Measurements from ENCODE around the gene MBLAC1.
A peak's percentile ranks its signal among the peaks of the same experiment; 100 is the strongest.
"Not testable (repeated sequence)": the region's sequence is repeated elsewhere in the genome, so short reads cannot be mapped to it uniquely, and the experiment has no call there.

MBLAC1 gene

DNA sequence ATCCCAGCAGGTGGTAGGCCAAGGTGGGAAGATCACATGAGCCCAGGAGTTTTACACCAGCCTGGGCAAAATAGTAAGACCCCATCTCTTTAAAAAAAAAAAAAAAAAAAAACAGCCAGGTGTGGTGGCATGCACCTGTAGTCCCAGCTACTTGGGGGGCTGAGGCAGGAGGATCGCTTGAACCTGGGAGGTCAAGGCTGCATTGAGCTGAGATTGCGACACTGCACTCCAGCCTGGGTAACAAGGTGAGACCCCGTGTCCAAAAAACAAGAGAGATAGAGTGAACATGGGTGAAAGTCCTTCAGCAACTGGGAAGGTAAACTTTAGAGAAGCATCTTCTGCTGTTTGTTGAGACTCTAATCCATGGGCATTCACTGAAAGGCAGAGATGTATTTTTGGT lies 15.7 kb downstream of the MBLAC1 start:
- in situ Hi-C loops (cut with HindIII; ENCODE audit: low pct_ligation_motif_present, low pct_unique_long_range_greater_than_20kb, low sequenced_read_pairs) = no loop called here

DNA sequence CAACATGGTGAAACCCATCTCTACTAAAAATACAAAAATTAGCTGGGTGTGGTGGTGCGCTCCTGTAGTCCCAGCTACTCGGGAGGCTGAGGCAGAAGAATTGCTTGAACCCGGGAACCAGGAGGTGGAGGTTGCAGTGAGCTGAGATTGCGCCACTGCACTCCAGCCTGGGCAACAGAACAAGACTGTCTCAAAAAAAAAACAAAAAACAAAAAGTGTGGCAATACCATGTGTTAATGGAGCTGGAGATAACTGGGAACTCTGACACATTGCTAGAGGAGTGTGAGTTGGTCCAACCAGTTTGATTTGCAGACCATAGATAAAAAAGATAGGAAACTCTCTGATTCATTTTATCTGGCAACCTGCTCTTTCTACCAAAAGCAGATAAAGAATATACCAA lies 19.6 kb downstream of the MBLAC1 start:
- in situ Hi-C loops (cut with HindIII; ENCODE audit: low pct_ligation_motif_present, low pct_unique_long_range_greater_than_20kb, low sequenced_read_pairs); DNase-seq: not testable (repeated sequence)

More for the DNA sequence above, 15.7 kb downstream of the MBLAC1 start:
- DNase-seq = no peak

DNA sequence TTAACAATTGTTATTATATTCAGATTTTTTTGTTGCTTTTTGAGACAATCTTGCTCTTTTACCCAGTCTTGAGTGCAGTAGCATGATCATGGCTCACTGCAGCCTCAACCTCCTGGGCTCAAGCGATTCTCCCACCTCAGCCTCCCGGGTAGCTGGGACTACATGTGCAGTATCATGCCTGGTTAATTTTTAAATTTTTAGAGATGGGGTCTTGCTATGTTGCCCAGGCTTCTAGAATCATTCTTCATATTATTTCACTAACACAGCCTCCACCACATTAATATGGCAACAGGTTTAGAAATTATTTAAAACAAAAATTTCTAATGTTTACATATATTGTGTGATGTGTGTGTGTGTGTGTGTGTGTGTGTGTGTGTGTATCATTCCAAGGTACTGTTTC lies 20.5 kb downstream of the MBLAC1 start:
- no peak for DNase-seq
- in situ Hi-C loops (cut with HindIII; ENCODE audit: low pct_ligation_motif_present, low pct_unique_long_range_greater_than_20kb, low sequenced_read_pairs) = no loop called here

DNA sequence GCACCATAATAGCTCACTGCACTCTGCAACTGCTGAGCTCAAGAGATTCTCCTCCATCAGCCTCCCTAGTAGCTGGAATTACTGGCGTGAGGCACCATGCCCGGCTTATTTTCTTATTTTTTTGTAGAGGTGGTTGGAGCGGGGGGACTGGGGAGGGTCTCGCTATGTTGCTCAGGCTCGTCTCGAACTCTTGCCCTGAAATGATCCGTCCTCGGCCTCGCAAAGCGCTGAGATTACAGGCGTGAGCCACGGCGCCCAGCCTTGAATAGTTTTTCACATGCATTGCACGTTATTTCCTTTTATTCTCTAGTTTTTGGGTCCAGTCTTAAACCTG lies 21.4 kb downstream of the MBLAC1 start:
- in situ Hi-C loops (cut with HindIII; ENCODE audit: low pct_ligation_motif_present, low pct_unique_long_range_greater_than_20kb, low sequenced_read_pairs) = no loop called here
- DNase-seq = no peak

DNA sequence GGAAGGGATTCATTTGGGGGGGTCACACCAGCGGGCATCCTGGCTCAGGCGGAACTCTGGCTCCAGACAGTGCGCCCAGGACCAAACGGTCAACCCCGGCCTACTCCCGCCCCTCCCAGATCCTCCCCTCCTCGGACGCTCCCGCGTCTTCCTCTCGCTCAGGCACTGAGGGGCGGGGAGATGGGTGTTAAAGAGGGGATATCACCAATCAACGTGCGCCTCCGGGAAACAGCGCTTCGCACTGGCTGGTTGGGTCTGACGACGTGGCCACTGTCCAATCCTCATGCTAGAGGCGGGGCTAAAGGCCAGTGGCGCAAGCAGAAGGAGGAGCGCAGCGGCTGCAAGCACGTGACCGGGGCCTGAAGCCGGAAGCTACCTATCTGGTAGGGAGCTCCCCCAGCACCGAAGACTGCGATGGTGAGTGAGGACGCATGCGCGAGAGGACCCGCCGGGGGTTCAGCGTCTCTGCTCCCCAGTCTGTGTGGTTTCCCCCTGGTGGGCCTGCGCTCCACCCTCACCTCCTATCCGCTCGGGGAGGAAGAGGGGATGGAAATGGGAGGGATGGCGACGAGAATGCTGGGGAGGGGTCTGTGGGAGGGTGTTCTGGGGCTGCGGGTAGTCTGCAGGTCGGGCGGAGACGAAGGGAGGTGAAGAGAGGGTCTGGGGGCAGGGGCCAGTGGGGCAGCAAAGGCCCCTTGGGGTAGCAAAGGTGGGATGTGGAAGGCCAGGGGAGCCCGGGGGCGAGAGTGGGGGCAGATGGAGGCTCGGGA lies 22.0 kb downstream of the MBLAC1 start, which contains the start of gene LAMTOR4:
Gene LAMTOR4 (plus strand): TSS at position 360 of the 770 bp plus-strand sequence. CDS start 55 bp downstream, at position 415.
- in situ Hi-C loops (cut with HindIII; ENCODE audit: low pct_ligation_motif_present, low pct_unique_long_range_greater_than_20kb, low sequenced_read_pairs) = no loop called here
- DNase-seq = peak; percentile 100

DNA sequence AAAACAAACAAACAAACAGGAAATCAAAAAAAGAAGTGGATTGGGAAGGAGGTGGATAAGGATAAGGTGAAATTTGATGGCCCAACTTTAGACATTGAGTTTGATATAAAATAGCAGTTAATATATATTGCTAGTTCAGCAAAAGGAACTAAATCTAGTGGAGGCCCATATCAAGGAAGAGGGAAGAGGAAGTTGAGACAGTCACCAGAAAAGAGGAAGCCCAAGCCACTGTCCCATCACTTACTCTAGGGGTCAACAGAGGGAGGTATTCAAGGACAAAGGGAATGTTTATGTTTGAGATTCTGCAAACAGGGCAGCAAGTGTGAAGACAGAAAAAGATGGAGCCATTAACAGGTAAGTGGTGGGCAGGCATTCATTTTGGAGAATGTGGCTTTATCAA lies 25.6 kb downstream of the MBLAC1 start:
- in situ Hi-C loops (cut with HindIII; ENCODE audit: low pct_ligation_motif_present, low pct_unique_long_range_greater_than_20kb, low sequenced_read_pairs) = no loop called here
- DNase-seq = no peak

DNA sequence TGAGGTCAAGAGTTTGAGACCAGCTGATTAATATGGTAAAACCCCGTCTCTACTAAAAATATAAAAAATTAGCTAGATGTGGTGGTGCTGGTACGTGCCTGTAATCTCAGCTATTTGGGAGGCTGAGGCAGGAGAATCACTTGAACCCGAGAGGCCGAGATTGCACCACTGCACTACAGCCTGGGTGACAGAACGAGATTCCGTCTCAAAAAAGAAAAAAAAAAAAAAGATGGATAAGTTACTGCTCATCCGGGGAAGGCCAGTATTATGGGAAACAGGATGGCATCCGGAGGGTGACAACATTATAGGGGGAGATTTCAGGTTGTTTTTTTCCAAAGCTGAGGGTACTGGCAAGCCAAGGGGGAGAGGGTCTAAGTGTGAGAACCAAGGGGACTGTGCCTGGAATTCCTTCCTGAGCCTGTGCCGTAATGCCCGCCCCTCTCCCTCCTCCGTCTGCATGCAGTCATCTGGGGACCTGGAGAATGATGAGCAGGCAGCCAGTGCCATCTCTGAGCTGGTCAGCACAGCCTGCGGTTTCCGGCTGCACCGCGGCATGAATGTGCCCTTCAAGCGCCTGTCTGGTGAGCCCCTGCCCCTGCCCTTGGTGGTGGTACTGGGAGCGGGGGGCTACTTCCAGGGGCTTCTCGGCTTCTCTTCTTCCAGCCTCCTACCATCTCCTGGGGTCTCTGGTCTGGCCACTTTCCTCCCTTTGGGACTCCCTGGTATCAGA lies 26.3 kb downstream of the MBLAC1 start:
- in situ Hi-C loops (cut with HindIII; ENCODE audit: low pct_ligation_motif_present, low pct_unique_long_range_greater_than_20kb, low sequenced_read_pairs) = no loop called here

DNA sequence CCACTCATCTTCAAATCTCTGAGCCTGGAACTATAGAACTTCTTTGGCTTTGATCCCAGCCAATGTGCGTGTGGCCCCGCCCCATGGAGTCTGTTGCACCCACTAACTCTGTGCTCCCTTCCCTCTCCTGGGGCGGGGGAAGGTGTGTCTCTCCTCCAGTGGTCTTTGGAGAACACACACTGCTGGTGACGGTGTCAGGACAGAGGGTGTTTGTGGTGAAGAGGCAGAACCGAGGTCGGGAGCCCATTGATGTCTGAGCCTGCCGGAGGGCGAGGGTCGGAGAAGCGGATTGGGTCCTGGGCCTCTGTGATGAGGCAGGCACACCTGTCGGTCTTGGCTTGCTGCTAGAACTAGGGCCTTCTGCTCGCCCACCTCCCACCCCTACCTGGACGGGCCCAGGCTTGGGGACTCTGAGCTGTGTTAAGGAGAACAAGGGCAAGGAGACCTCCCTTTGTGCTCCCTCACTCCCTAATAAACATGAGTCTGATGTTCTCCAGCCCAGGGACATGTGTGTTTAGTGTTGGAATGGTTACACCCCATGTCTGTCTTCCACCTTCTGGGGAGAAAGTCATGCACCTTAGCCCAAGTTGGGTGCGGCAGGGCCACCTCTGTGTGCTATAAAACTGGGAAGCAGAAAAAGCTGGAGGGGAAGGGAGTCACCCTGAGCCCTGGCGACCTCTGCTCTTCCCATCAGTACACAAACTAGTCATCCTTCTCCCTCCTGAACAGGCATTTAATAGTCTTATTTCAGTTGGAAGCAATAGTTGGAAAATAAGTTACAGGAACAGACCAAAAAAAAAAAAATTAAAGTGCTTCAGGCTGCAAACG lies 27.2 kb downstream of the MBLAC1 start:
- no peak for DNase-seq
- in situ Hi-C loops (cut with HindIII; ENCODE audit: low pct_ligation_motif_present, low pct_unique_long_range_greater_than_20kb, low sequenced_read_pairs) = no loop called here

More for the DNA sequence above, 26.3 kb downstream of the MBLAC1 start:
- DNase-seq = no peak

DNA sequence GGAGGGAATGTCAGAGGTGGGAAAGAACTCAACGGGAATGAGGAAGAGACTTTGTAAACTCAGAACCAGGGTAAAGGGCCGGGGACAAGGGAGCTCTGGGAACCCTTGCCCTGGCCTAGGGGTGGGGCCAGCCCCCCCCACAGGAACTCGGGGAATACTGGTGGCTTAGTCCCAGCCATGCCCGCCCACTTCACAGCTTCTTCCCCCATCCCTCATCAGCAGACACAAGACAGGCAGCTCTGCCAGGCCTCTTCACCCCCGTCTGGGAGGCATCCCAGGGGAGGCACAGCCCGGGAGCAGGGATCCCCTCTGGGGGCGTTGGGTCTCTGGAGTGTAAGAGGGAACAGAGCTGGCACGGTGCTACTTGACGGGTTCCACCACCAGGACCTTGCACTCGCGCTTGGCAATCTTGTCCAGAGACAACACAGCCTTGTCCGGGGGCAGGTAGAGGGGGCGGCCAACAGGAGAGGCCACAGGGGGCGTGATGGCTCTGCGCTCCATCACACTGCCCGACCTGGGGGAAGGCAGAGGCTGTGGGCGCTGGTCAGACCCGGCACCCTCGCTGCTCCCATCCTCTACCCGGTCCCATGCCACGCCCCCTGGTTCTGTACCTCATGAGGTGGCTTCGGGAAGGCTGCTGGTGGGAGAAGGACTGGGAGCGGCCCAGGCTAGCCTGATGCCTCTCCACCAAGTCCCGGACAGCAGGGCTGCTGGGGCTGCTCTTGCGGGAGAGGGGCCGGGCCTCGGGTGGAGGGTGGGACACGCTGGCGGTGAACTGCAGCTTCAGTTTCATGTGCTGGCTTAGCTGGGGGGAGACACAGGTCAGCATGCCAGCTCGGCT lies 28.1 kb downstream of the MBLAC1 start:
- in situ Hi-C loops (cut with HindIII; ENCODE audit: low pct_ligation_motif_present, low pct_unique_long_range_greater_than_20kb, low sequenced_read_pairs) = no loop called here
- no peak for DNase-seq

DNA sequence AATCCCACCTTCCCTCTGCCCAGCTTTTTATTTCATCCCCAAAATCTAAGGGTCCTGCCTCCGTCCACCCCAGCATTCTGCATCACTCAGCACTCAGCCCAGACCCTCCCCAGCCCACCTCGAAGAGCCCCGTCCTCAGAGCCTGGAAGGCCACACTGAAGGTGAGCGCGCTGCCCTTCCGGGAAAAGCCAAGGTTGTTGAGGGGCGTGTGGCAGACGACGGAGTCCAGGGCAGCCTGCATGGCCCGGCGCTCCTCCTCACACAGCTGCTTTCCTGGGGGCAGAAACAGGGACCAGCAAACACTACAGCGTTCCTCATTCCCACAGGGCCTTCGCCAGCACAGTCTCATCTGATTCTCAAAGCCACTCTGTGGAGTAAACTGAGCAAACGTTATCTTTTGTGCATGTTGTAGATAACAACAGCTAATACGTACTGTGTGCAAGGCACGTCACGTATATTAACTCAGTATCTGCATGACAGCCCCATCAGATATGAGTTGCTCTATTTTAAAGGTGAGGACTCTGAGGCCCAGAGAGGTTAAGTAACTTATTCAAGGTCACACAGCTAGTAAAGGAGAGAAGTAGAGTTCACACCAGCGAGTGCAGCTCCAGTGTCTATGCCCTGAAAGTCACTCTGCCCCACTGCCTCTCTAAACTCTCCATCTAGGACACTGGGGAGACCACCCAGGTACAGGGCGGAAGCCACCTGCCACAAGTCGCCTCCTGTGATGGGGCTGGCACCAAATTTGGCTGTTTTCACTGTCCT lies 29.0 kb downstream of the MBLAC1 start:
- DNase-seq = no peak
- in situ Hi-C loops (cut with HindIII; ENCODE audit: low pct_ligation_motif_present, low pct_unique_long_range_greater_than_20kb, low sequenced_read_pairs) = no loop called here

DNA sequence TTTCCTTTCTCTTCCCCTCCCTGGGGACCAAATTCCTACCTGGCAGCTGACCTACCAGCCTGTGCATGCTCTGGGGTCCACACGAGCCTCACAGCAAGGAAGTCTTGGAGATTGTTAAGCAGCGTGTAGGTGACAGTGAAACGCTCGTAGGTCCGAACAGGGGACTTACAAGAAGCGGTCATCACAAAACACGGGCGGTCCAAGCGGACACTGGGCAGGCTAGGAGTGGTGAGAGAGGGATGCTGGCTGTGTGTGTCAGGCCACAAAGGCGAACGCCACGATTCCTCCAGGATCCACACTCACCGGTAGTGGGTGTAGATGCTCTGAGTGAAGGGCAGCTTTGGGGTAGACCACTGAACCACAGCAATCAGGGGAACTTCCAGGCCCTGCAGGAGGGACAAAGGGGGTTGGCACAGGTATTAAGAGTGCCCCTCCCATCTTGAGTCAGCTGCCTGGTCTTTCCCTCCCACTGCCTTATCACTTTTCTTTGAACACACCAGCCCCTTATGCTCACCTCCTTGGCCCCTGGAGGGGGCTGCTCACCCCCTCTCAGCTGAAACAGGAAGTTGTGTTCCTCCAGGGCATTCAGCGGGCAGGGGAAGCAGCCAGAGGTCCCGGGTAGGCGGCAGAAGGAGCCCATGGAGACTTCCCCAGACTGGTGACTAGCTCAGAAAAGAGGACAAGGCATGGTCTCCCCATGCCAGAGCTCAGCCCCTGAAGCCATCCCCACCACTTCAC lies 29.7 kb downstream of the MBLAC1 start:
- DNase-seq = no peak
- in situ Hi-C loops (cut with HindIII; ENCODE audit: low pct_ligation_motif_present, low pct_unique_long_range_greater_than_20kb, low sequenced_read_pairs) = no loop called here

DNA sequence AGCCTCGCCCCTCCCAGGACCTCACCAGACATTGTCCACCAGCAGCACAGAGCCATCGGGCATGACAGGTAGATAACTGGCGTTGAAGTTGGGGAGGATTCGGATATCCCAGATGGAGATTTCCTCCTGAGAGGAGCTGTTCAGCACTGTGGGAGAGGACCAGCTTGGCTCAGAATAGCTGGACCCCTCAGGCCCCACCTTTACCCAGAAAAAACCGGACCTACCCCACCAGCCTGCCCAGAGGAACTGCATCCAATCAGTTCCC lies 30.2 kb downstream of the MBLAC1 start:
- in situ Hi-C loops (cut with HindIII; ENCODE audit: low pct_ligation_motif_present, low pct_unique_long_range_greater_than_20kb, low sequenced_read_pairs) = no loop called here
- no peak for DNase-seq

DNA sequence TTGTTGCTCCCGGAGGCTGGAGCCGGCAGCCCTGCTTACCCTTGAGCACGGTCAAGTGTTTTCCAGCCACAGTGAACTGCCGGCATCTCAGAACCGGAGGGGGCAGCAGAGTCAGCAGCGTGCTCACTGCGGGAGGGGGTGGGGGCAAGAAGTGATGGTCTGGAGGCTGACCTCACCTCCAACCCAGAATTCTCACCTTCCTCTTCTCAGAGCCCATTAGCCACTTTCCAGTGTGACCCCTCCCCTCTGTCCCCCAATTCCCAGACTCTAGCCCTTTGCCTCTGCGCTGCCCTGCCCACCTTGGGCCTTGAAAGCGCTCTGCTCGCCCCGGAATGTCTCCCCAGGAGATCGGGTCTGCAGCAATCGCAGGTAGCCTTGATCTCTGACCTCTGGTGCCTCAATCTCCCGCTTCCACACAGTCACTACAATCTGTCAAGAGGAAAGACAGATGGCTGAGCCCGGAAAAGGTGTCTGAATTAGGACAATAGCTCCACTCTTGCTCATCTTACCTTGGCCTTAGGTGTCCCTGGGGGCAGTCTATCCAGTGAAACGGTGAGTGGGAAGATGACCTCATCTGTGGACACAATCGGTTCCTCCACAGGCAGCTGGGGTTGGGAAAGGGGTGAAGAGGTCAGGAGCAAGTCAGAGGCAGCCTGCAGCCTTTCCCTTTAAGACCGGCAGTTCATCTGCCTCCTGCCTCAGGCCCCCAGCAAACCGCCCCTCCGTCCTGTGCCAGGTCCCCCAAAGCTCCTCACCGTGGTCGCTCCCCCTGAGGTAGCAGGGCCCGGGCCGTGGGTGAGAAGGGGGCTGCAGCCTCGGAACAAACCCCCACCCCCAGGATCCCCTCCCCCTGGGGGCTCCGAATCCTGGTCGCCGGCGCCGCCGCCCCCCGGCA lies 30.8 kb downstream of the MBLAC1 start:
- in situ Hi-C loops (cut with HindIII; ENCODE audit: low pct_ligation_motif_present, low pct_unique_long_range_greater_than_20kb, low sequenced_read_pairs) = no loop called here
- DNase-seq = peak; percentile 56

DNA sequence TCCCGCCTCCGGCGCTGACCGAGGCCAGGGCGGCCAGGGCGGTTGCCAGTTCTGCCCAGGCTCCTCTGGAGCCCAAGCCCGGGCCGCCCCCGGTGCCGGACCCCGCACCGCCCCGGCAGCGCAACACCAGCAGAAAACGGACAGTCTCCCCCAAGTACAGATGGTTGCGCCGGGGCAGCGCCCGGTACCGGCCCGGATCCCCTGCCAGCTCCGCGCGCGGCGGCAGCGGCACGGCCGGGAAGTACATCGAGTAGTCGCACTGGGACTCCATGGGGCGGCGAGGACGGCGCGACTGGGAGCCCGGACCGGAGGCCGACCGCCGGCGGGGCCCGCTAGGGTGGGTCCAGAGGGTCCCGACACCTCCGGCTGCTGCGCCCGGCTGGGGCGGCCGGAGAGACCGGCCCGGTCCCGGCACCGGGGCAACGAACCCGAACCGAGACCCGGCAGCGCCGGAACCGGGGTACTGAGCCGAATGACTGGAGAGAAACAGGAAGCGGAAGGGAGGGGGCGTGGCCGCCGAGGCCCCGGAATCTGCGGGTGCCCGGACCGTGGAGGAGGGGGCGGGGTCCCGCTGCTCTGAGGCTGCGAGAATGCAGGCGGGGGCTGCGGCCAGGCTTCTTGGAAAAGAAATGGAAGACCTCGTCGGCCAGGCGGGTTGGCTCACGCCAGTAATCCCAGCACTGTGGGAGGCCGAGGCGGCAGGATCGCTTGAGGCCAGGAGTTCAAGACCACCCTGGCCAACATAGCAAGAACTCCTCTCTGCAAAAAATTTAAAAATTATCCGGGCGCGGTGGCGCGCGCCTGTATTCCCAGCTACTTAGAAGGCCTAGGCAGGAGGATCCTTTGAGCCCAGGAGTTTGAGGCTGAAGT lies 31.7 kb downstream of the MBLAC1 start, which contains the start of gene TRAPPC14:
Gene TRAPPC14 (minus strand): TSS at position 495 of the 870 bp plus-strand sequence. CDS start 224 bp downstream, at position 271.
- in situ Hi-C loops (cut with HindIII; ENCODE audit: low pct_ligation_motif_present, low pct_unique_long_range_greater_than_20kb, low sequenced_read_pairs) = no loop called here
- DNase-seq = peak; percentile 93

DNA sequence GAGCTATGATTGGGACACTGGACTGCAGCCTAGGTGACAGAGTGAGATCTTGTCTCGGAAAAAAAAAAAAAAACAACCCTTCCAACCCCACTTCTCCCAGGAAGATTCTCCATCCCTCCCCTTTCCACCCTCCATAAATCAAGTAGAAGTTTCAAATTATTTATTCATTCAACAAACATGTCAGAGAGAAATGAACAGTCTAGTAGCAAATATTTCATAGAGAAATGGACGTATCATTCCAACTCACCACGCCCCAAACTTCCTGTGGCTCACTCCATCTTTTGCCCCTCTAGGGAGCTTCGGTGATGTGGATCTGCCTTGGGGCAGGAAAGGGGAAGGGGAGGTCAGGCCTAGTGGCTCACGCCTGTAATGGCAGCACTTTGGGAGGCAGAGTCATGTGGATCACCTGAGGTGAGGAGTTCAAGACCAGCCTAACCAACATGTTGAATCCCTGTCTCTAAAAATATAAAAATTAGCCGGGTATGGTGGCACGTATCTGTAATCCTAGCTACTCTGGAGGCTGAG lies 32.4 kb downstream of the MBLAC1 start:
- DNase-seq = no peak
- in situ Hi-C loops (cut with HindIII; ENCODE audit: low pct_ligation_motif_present, low pct_unique_long_range_greater_than_20kb, low sequenced_read_pairs) = no loop called here
